ENCODE data around the gene TMTC2.

TMTC2 gene

DNA sequence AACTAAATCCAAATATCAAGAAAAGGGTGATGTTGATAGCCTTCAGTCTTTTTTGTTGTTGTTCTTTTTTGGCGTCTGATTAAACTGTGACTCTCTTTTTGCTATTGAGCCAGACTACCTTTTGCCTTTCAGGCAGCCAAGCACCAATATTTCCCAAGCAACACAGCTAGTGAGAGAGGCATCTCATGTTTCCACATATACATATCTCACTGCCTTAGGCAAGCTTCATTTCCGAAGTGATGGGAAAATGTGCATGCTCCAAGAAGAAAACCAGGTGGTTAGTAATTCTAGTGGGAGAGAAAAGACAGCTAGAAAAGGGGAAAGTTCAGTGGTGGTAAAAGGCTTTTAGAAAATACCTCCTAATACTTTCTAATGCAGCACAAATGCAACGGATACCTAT lies 277.7 kb downstream of the TMTC2 start:
- DNase-seq = no peak

DNA sequence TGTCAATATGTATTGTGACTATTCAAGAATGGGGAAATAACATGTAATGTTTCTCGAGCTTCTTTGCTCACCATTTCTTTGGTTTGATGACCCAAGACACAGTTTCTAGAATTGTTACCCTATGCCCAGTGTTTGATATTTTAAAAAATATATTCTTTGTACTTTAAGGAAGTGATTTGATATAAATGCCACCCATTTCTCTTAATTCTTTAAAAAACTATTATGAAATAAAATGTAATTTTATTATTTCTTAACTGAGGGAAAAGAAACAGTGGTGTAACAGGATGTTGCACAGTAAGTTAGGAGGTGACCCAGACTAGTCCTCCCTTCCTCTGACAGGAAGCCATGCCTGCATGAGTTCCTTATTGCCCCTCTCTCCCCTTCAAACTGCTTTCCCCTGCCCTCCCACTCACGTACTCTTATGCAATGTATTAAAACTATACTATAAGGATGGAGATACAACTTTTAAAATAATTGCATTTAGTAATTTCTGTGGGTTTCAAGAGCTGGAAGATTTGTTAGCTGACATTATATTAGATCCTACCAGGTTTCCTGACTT lies 279.4 kb downstream of the TMTC2 start:
- DNase-seq = no peak

DNA sequence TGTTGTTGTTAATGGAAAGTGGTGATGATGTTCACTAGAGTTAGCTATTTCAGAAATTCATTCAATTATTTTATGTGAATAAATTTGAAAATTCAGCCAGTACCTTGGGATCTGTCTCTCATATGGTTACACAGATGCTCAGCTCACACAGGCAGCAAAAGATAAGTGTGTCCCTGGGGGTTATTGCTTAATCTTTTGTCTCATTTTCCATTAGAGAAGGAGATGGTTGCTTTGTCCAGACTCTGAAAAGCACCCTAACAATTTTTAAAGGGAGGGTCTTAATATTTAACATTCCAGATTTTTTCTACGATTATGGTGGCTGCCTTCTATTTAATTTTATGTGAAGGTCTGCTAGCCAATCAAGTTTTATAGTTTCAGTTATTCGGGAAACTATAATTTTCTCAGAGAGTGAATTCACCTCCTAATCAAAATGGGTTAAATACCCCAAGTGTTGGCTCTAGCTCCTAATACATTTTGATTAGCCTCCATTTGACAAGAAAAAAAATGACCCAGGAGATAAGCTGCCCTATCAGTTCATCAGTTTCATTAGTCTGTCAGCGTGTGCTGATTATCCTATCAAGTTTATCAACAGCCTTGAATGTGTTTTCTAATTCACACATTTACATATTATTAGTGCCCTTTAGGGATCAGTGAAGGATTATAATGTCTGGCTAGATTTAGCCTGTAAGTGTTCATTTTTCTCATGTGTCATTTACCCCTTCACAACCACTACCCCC lies 282.1 kb downstream of the TMTC2 start:
- DNase-seq = no peak

DNA sequence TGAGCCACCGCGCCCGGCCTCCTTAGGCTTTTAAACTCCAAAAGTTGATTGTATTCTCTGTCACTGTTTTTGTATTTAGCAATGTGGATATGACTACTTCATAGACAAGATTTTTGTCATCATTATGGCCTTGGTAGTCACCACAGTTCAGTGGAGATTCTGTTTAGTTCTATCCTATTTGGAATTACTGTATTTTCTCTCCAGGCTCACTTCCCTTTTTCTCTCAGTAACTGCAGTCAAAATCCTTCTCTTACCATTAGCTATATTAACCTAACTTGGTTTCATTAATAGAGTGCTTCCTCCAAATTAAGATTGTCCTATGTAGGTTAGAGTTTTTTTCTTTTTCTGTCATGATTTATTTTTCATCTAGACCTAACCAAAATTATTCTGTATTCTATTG lies 283.9 kb downstream of the TMTC2 start:
- no peak for DNase-seq

DNA sequence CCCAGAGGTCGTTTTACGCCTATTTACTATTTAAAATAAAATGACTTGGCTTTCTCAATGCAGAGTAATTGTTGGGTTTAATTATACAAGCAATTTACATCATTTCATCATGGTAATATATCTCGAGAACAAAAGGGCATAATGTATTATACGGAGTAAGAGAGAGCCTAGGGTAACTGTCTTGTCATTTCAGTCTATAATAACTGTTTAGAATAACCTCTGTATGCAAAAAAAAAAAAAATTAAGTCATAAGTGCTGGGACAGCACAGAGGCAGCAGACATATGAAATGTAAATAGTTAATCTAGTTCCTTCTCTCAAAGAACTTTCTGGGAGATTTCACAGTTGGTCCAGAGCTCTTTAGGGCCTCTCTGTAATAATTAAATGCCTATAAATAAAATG lies 284.9 kb downstream of the TMTC2 start:
- DNase-seq = no peak

DNA sequence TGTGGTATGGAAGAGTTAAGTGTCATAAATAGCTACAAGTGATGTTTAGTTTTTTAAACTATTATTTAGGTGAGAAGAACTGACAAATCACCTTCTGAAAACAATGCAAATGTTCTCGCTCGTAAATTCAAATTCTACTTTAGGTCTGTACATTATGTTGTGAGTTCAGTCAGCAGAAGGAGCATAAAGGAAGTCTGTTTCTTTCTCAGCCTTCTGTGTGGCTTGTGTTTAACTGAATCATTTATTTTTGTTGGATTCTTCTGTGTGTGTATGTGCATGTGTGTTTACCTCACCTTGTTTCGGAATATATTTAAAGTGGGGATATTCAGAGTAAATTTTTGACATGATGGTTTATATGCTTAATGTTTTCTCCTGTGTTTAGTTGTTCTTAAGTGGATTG lies 285.9 kb downstream of the TMTC2 start:
- DNase-seq = no peak

DNA sequence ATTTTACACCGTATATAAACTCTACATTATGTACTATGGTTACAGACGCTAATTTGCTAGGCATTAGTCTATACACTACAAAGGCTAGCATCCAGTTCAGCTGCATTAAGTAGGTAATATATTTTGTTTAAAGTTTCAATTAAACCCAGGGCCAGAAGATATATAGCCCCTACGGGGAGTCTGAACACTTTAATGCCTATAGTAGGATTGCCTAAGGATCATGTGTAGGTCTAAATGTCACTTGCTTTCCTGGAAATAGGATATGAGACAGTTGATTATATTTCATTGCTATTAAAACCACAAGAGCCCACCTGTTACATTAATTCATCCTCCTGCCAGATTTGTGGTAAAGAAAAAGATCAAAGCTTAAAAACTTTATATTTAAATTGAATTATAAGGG lies 286.9 kb downstream of the TMTC2 start:
- no peak for DNase-seq

DNA sequence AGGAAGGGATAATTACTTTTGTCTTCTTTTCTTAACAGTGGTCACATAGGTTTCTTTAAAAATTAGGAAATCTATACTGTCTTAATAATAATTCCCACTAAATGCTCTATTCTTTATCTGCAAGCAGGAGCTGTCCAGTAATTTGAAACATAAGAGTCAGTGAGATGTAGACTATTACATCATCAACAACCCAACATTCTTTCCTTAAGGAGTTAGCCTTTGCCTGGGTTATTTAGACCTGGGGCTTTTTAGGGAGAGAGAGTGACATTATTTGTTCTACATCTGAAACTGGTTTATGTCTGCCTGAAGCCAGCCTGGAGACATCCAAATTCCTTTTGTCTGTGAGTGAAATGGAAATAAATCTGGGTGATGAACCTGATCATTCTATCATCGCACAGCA lies 294.4 kb downstream of the TMTC2 start:
- no peak for DNase-seq

DNA sequence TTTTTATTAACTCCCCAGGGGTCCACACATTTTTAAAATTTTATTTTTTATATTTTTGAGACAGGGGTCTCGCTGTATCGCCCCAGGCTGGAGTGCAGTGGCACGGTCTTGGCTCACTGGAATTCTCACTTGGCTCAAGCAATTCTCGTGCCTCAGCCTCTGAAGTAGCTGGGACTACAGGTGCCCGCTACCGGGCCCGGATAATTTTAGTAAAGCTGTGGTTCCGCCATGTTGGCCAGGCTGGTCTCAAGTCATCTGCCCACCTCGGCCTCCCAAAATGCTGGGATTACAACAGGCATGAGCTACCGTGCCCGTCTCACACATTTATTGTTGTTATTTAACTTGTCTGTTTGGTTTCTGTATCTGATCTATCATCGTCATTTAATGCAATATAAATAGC lies 307.4 kb downstream of the TMTC2 start:
- DNase-seq = no peak

DNA sequence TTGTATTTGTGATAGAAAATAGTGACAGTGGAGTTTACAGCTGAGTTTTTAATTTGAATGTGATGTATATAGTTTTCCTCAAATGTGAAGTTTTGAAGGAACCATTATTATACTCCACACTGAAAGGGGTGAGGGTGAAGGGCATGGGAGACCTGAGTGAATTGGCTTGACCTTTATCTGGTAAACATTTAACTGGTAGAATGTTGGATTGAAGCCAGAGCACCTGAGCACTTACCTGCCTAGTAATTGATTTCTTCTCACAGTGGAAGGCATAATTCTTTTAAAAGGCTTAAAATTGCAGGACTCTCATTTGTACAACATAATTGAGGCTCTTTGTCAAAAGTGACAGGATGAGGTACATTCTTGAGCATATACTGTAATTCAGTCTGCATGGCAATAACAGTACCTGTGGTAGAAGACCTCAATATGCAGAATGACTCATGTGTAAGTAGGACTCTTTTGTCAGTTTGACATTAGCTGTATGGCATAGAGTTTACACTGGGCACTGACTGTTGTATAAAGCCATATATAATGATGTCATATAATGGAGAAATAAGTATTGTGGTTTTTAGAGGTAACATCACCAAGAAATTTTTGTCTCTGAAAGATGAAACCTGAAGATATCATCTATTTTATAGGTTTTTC lies 309.6 kb downstream of the TMTC2 start:
- DNase-seq = peak; percentile 72

DNA sequence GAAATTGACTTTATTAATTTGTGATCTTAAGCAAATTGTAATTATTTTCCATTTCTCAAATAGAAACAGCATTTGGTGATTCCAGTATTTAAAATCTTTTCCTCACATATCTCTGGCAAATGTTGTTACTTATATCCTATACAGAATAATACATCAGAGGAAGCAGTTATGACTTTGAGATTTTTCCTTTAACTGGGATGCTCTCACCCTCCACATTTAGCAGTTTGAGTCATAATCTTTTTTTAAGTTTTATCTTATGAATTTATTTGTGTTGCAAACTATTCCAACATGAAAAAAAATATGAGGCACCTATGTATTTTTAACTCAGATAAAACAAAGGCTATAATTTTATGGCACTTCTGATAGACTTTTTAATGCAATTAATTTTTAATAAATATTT lies 311.8 kb downstream of the TMTC2 start:
- DNase-seq = no peak

DNA sequence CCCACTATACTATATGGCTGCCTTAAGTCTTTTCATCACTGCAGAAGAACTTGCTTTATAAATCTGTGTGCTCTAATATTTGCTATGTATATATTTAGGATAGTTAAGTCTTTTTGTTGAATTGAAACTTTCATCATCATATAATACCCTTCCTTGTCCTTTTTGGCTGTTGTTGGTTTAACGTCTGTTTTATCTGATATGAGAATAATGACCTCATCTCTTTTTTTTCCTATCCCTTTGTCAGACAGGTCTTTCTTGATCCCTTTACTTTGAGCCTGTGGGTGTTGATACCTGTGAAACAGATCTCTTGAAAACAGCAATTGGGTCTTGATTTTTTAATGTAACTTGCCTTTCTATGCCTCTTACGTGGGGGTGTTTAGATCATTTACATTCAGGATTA lies 316.3 kb downstream of the TMTC2 start:
- DNase-seq = no peak

DNA sequence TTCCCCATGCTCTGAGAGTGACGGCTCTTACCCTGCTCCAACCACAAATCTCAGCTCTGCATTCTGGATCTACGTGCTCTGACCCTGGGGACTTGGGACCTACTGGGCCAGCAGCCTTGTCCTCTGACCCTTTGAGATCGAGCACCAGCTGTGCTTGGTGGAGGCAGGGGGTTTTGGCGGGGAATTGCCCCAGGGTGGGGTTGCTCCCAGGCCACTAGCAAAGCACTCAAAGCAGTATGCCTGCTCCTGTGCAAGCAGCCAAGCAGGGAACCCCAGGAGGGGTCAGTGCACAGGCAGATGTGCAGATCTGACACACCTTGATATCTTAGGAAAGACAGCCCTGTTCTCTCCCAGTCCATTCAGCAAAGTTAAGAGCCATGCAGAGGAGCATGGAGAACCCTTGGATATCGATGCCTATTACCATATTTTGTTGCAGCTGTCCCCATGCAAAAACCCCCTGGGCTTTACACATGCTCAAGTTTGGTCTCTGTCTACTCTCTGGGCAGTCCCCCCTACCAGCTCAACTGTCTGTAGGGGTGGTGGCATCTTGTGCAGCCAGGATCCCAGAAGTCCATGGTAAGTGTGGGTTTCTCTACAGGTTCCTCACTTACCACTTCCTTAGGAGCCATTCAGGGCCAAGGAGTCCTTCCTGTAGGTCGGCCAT lies 319.0 kb downstream of the TMTC2 start:
- no peak for DNase-seq

DNA sequence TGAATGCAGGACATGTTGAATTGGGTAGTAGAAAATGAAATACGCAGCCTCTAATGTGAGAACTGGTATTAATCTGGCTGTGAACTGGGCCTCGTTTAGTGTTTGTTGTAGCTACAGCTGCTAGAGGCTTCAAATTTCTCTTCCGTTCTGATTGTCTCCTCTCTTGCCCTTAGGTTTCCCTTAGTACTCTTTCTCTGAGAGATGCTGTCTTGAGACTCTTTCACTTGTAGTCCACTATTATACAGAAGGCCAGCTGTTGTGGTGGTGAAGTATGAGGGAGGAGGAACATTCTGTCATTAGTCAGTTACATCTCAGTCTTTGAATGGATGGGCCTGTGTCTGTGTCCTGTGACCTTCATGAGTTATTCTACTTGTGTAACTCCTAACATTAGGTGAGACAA lies 322.0 kb downstream of the TMTC2 start:
- no peak for DNase-seq

DNA sequence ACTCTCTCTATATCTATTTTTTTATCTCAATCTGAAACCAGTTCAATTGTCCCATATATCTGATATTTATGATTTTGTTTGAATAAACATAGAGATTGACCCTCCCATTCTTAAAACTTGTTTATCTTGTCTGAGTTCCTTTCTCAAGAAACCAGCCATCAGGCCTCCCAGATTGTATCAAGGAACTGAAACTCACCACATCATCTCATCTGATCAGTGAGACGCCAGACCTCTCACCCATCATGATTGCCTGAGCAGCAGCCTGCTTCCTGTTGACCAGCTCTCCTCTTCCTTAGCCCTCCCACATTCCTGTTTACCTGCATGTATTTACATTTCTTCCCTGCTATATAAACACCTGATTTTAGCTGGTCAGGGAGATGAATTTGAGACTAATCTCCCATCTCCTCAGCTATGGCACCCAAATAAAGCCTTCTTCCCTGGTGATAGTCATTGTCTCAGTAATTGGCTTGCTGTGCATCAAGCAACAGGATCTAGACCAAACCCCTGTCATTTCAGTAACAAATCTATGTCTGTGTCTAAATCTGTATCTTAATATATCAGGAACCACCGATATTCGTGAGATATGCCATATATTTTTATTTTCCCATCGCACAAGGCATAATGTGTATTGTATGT lies 323.6 kb downstream of the TMTC2 start:
- no peak for DNase-seq

DNA sequence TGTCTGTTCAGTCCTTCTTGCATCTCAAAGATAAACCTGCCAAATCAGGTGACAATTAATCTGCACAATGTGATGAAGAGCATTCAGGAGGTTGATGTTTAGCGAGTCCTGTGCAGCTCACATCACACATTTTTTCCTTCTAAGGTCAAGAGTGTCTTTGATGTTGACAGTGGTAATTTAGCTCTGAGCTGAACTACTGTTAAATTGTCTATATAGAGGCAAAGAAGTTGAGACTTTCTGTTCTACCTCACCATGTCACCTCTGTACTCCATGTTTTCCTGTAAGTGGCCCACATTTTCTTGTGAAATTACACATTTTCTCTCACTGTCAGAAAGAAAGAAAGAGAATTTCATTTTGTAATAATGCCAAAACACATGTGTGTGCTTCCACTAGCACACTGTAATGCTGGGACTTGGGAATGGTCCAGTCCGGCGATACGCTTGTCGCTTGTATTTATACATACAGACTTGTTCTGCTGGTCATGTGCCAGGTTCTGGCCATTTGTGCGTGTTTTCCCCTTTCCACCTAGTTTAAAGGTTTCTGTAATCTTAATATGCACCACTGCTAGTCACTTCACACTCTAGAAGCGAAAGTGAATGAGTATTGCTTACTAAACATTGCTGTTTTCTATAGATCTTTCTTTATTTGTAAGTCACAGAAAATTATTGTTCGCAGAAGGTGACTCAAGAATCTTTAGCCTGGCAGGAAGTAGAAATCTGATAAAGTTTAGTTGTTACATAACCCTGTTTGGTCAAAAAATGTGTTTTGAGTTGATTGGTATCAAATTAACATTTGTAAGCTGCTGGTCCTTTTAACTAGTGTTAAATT lies 328.9 kb downstream of the TMTC2 start:
- peak; percentile 29 for DNase-seq

DNA sequence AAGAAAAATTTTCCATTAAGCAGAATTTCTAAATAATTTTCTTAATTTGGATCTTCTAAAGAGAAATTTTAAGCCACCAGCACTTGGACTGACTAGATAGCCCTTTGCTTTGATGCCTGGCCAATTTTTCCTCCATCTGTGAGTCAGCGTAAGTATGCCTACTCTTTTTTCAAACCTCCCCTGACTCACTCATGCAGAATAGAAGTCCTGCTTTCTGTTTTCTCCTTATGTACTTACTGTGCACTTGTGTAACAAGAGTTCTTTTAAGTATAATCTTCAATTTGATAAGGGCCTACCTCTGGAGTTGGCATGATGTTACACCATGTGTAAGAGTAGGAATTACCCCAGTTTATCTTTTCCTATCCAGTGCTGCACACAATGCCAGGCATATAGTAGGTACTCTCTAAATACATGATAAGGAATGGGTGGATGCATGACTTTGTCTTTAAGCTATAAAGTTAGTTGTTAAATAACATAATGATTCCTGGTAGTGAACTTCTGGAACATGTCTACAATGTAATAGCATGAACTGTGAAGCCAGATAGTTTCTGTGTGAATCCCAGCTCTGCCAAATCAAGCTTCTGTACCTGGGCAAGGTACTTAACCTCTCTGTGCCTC lies 329.6 kb downstream of the TMTC2 start:
- peak; percentile 7 for DNase-seq

DNA sequence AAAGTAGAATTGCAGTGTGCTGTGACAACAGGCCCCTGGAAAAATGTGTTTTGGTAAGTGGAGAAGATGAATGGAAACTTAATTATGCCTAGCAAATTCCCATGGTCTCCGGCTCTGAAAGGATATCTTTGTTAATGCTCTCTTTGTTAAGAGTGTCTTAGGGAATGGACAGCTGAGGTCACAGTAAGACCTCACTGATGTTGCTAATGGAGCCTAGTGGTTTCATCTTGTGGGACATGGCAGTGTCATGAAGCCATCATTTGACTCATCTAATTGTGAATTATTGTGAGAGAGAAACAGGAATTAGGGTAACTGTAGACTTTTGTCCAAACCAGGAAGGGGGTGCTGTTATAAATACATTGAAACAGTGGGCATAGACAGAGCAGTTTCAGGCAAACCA lies 330.3 kb downstream of the TMTC2 start:
- DNase-seq = no peak

DNA sequence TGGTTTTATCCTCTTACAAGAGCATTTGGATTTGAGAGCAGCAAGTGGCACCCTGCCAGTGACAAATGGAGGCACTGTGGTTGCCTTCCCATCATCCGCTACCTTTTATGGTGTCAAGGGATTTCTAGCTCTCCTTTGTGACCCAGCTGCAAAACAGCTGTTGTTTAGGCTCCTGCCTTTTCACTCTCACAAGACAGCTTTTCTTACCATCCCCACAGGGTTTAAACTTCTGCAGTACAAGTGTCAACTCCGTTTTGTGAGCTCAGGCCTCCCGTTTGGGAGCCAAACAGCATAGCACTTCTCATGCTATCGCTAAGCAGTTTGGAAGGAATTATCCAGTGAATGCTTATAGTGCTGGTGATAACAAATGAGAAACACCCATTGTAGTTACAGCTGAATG lies 331.4 kb downstream of the TMTC2 start:
- DNase-seq = no peak

DNA sequence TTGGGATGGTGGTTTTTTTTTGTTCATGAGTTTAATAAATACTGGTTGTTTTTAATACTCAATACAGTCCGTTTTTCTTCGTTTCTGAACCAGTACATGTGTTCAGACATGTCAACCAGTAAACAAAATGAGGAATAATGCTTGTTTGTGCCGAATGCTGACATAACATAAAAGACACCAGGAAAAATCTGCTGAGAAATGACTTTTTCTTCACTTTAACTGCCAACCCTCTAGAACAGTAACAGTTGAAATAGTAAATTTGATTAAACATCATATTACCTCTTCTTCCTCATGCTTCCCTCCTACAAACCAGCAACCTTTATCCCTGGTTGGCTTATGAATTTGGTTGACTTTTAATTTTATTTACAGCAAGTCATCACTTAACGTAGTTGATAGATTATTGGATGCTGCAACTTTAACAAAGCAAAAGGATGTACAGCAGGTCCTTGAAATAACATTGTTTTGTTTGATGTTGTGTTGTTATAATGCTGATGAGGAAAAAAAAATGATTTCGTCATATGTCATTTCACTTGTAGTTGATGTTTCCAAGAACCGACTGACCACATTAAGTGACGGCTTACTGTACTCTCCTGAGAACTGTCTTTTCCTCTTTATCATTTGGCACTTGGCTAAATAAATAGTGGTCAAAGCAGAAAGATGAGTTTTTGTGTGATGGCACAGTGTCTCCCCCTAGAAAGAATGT lies 340.5 kb downstream of the TMTC2 start:
- DNase-seq = no peak

DNA sequence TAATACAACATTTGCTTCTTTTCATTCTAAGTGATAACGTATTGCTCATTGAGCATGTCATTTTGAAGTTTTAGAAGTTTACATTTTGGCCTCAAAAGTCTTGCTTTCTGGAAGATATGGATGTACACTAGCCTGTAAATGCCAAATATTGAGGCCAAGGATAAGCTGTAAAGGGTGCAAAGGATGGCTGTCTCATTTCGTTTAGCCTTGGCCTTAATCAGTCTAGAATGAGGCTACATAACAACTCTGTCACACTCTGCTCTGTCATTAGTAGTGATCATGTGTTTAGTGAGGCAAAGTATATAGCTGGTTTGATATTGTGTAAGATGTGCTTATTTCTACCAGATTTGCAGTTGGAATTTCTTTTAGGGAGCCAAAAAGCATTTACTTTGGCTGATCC lies 344.5 kb downstream of the TMTC2 start:
- no peak for DNase-seq

DNA sequence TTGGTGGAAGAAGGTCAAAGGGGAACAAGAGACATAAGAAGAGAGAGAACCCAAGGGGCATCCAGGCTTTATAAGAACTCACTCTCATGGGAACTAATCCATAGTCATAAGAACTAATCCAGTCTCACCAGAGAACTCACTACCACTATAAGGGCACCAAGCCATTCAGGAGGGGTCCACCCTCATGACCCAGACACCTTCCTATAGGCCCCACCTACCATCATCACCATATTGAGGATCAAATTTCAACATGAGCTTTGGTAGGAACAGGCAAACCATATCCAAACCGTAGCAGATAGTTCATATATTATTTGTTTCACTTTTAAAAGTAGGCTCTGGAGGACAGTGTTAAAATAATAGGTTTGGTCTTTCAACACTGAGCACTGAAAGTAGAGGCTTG lies 350.1 kb downstream of the TMTC2 start:
- no peak for DNase-seq

Measured in activated CD4-positive, alpha-beta T cell treated with anti-CD3 and anti-CD28 coated beads, Interleukin-10, Interleukin-2, amounts not matched to agents 100 ng/mL and 50 ng/mL, durations not matched to agents 16 hours and 8 hours (primary cell).